IPS DF 4.7 (cell line): ENCODE measurements around the gene DMRT3.

Experiments used
- DNase-seq: peaks from one replicate; pipeline ENCODE4 v3.0.0-alpha.2; 2013; ENCODE audit warnings: low spot score; ENCODE audit errors: extremely low read depth

DMRT3 gene

GRCh38 chr9:970151-970996, 6.1 kb upstream of the DMRT3 start:
- DNase-seq, result no peak

- DNase-seq, result no peak
Measured at GRCh38 chr9:971901-972500, 4.5 kb upstream of the DMRT3 start.

GRCh38 chr9:972501-973294, 3.8 kb upstream of the DMRT3 start:
- DNase-seq, result no peak

GRCh38 chr9:973295-973834, 3.1 kb upstream of the DMRT3 start:
- DNase-seq, result no peak

GRCh38 chr9:974031-974995, 2.1 kb upstream of the DMRT3 start:
- no peak for DNase-seq

- DNase-seq, result no peak
Measured at GRCh38 chr9:974996-975739, 1.3 kb upstream of the DMRT3 start.

- DNase-seq, result no peak
Measured at GRCh38 chr9:975740-976257, 656 bp upstream of the DMRT3 start.

- DNase-seq, result no peak
Measured at GRCh38 chr9:976943-977837, 735 bp downstream of the DMRT3 start.

- no peak for DNase-seq
Measured at GRCh38 chr9:977838-978830, 1.7 kb downstream of the DMRT3 start.

GRCh38 chr9:979983-980382, 3.5 kb downstream of the DMRT3 start:
- DNase-seq, result no peak

GRCh38 chr9:980640-981039, 4.2 kb downstream of the DMRT3 start:
- no peak for DNase-seq

- DNase-seq, result no peak
Measured at GRCh38 chr9:981491-981898, 5.0 kb downstream of the DMRT3 start.

- no peak for DNase-seq
Measured at GRCh38 chr9:982394-983230, 6.2 kb downstream of the DMRT3 start.

GRCh38 chr9:994005-994404, 17.6 kb downstream of the DMRT3 start:
- no peak for DNase-seq

- DNase-seq, result no peak
Measured at GRCh38 chr9:995192-995591, 18.7 kb downstream of the DMRT3 start.

GRCh38 chr9:995781-996180, 19.3 kb downstream of the DMRT3 start:
- no peak for DNase-seq
